D341Med (cell line): ENCODE measurements around the gene SERPINA12.
"Not testable (repeated sequence)": the region's sequence is repeated elsewhere in the genome, so short reads cannot be mapped to it uniquely, and the experiment has no call there.

ENCODE experiments used
- DNase-seq: peaks from one replicate; pipeline ENCODE4 v3.0.0; 2012; ENCODE audit warnings: low spot score

The SERPINA12 gene

GRCh38 chr14:94538070-94538740 is 28.9 kb upstream of the SERPINA12 start:
- no peak for DNase-seq

- no peak for DNase-seq
Observed at GRCh38 chr14:94536836-94537235, 27.6 kb upstream of the SERPINA12 start.

GRCh38 chr14:94535506-94535905 is 26.2 kb upstream of the SERPINA12 start:
- no peak for DNase-seq

- DNase-seq: no peak
Observed at GRCh38 chr14:94532447-94532846, 23.2 kb upstream of the SERPINA12 start.

- no peak for DNase-seq
Observed at GRCh38 chr14:94531187-94531586, 21.9 kb upstream of the SERPINA12 start.

GRCh38 chr14:94524093-94524492 is 14.8 kb upstream of the SERPINA12 start:
- no peak for DNase-seq

- DNase-seq: no peak
Observed at GRCh38 chr14:94523265-94523664, 14.0 kb upstream of the SERPINA12 start.

GRCh38 chr14:94522115-94522724 is 13.0 kb upstream of the SERPINA12 start:
- DNase-seq: no peak

GRCh38 chr14:94521375-94522114 is 12.3 kb upstream of the SERPINA12 start:
- DNase-seq: no peak

- no peak for DNase-seq
Observed at GRCh38 chr14:94517641-94518257, 8.5 kb upstream of the SERPINA12 start.

- DNase-seq: no peak
Observed at GRCh38 chr14:94517248-94517640, 8.0 kb upstream of the SERPINA12 start.

GRCh38 chr14:94515856-94516255 is 6.6 kb upstream of the SERPINA12 start:
- no peak for DNase-seq

- no peak for DNase-seq
Observed at GRCh38 chr14:94515426-94515825, 6.2 kb upstream of the SERPINA12 start.

- no peak for DNase-seq
Observed at GRCh38 chr14:94514351-94514750, 5.1 kb upstream of the SERPINA12 start.

GRCh38 chr14:94510481-94510880 is 1.2 kb upstream of the SERPINA12 start:
- DNase-seq: not testable (repeated sequence)

GRCh38 chr14:94505641-94506040 is 3.6 kb downstream of the SERPINA12 start:
- no peak for DNase-seq

GRCh38 chr14:94505206-94505605 is 4.1 kb downstream of the SERPINA12 start:
- no peak for DNase-seq

GRCh38 chr14:94501588-94502516 is 7.4 kb downstream of the SERPINA12 start:
- DNase-seq: no peak

GRCh38 chr14:94500264-94500663 is 9.0 kb downstream of the SERPINA12 start:
- no peak for DNase-seq

GRCh38 chr14:94499673-94500072 is 9.6 kb downstream of the SERPINA12 start:
- DNase-seq: no peak

- DNase-seq: no peak
Observed at GRCh38 chr14:94498215-94498614, 11.1 kb downstream of the SERPINA12 start.

GRCh38 chr14:94494085-94494484 is 15.2 kb downstream of the SERPINA12 start:
- no peak for DNase-seq
